Globus pallidus (tissue), 1 donor: ENCODE results near the gene ALPK3.

Source experiments
- DNase-seq: peaks from one replicate; pipeline ENCODE4 v3.0.0-alpha.2; 2015; ENCODE audit warnings: low spot score

ALPK3 gene

GRCh38 chr15:84799511-84800187 is 17.5 kb upstream of the ALPK3 start:
- no peak for DNase-seq

GRCh38 chr15:84800365-84800806 is 16.8 kb upstream of the ALPK3 start:
- DNase-seq, result no peak

- DNase-seq, result no peak
Measured at GRCh38 chr15:84804005-84804900, 12.9 kb upstream of the ALPK3 start.

- no peak for DNase-seq
Measured at GRCh38 chr15:84805221-84805620, 11.9 kb upstream of the ALPK3 start.

GRCh38 chr15:84807228-84807627 is 9.9 kb upstream of the ALPK3 start:
- no peak for DNase-seq

- no peak for DNase-seq
Measured at GRCh38 chr15:84810073-84810840, 6.9 kb upstream of the ALPK3 start.

GRCh38 chr15:84811151-84811550 is 6.0 kb upstream of the ALPK3 start:
- DNase-seq, result no peak

- no peak for DNase-seq
Measured at GRCh38 chr15:84811828-84812227, 5.3 kb upstream of the ALPK3 start.

GRCh38 chr15:84812842-84813241 is 4.3 kb upstream of the ALPK3 start:
- no peak for DNase-seq

GRCh38 chr15:84813435-84813834 is 3.7 kb upstream of the ALPK3 start:
- no peak for DNase-seq

GRCh38 chr15:84813931-84814330 is 3.2 kb upstream of the ALPK3 start:
- DNase-seq, result no peak

- no peak for DNase-seq
Measured at GRCh38 chr15:84814916-84815315, 2.2 kb upstream of the ALPK3 start.

- no peak for DNase-seq
Measured at GRCh38 chr15:84817466-84818081, 418 bp downstream of the ALPK3 start.

GRCh38 chr15:84818261-84819131 is 1.3 kb downstream of the ALPK3 start:
- no peak for DNase-seq

GRCh38 chr15:84819291-84819768 is 2.2 kb downstream of the ALPK3 start:
- no peak for DNase-seq

- DNase-seq, result no peak
Measured at GRCh38 chr15:84819791-84820190, 2.6 kb downstream of the ALPK3 start.

- no peak for DNase-seq
Measured at GRCh38 chr15:84821501-84822021, 4.4 kb downstream of the ALPK3 start.

GRCh38 chr15:84822653-84823281 is 5.6 kb downstream of the ALPK3 start:
- no peak for DNase-seq

GRCh38 chr15:84823282-84823878 is 6.2 kb downstream of the ALPK3 start:
- no peak for DNase-seq
